IPS-NIHi7 (cell line): ENCODE results near the gene KIFAP3.
"Not testable (repeated sequence)": the region's sequence is repeated elsewhere in the genome, so short reads cannot be mapped to it uniquely, and the experiment has no call there.

ENCODE experiments used
- DNase-seq: peaks from one replicate; pipeline ENCODE4 v3.0.0; 2012; ENCODE audit warnings: mixed read lengths; ENCODE audit errors: extremely low spot score

KIFAP3 gene

DNA sequence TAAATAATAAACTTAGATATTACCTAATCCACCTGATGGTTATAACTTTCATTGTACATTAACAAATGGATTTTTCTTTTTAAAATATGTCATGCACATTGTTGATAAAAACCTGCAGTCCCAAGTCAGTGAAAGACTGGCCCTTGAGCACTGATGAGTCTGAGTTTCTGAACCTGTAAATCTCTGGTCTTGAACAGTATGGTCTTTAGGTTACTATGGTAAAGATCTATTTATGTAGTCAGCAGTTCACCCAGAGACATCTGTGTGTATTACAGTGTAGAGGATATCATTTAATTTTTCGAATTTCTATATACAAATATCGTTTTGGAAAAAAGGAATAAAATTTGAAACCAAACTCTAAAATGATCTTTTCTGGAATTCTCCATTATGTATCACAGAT is 150.4 kb downstream of the KIFAP3 start:
- no peak for DNase-seq

DNA sequence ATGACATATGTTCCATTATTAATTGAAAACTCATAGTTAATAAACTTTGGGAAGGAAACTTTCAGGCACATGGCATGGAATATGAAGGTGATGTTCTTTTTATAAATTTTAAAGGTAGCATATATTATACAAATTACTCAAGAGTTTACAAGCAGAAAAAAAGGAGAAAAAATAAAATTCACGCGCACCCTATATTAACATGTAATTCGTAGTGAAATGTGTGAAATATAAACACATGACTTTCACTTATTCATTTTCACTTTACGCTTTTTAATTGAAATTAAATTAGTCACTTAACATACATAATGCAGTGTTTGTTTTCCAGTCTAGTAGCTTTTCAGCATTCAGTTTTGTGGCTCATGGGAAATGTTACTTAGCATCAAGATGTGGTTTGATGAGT is 153.4 kb downstream of the KIFAP3 start:
- DNase-seq: no peak

DNA sequence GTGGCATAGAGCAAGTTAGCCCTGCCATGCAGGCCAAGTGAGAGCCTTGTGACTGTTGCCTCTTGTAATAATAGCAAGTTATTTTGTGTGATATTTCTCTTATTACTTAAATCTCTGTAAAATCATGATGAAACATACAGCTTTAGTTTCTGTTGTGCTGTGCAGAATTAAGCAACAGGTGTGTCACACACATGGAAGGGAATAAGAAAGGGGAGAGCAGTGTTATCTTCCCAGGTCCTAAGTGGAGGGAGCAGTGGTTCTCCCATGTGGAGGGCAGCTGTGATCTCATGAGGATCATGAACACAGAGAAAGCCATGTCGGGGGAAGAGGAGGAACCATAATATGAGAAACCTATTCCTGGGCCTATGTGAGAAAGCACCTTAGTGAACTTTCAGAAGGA is 155.6 kb downstream of the KIFAP3 start:
- DNase-seq: no peak

DNA sequence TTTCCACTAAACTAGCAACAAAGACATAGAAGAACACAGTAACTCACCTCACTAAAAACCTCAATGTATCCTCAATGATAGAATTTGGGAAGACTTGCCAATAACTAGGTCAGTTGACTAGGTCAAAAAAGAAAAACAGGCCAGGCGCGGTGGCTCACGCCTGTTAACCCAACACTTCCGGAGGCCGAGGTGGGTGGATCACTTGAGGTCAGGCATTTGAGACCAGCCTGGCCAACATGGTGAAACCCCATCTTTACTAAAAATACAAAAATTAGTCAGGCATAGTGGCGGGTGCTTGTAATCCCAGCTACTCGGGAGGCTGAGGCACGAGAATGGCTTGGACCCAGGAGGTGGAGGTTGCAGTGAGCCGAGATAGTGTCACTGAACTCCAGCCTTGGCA is 156.3 kb downstream of the KIFAP3 start:
- not testable (repeated sequence) for DNase-seq

DNA sequence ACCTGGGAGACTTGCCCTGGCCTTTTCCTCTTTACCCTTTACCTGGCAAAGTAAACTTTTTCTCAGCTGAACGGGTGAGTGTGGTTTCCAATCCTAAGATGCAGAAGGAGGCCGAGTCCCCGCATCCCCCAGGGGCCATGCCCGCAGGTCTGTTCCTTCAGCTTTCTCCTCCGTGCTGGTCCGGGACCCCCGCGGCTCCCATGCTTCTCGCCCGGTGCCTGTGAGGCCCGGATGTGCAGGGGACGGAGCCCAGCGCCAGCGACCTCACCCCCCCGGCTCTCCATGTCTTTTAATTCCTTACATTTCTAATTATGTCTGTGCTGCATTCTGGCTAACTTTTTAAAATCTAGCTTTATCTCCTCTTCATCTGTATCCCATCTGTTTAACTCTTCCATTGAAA is 159.3 kb downstream of the KIFAP3 start:
- no peak for DNase-seq

DNA sequence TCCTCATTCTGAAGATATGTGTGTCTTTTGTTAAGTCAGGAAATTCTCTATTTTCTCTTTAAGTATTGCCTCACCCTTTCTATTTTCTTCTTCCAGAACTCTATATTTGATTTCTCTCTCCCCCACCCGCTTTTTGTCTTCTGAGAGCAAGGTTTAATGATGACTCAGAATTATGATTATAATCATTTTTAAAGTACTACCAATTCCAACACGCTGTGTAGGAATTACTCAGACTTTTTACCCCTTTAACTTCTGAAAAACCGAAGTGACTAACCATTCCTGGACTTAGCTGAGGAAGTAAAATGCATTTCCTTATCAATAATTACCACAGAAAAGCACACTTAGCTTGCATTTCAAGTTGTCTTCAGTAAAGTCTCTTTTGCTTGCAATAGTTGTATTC is 160.0 kb downstream of the KIFAP3 start:
- DNase-seq: no peak

DNA sequence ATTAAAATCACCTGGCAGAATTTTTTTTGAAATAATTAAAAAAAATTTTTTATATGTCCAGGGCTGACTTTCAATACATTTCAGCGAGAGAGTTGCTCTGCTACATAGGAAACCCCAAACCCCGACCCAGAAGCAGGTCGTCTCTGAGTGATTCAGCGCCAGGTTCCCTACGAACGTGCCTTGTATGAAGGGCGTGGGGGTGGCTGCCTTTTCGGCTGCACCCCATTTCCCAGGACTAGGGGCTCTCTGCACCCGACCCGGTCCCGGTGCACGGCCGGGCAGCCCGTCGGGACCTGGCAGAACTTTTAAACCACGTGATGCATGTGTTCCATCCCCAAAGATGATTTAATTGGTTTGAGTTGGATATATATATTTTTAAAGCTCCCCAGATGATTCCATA is 165.0 kb downstream of the KIFAP3 start:
- DNase-seq: no peak

DNA sequence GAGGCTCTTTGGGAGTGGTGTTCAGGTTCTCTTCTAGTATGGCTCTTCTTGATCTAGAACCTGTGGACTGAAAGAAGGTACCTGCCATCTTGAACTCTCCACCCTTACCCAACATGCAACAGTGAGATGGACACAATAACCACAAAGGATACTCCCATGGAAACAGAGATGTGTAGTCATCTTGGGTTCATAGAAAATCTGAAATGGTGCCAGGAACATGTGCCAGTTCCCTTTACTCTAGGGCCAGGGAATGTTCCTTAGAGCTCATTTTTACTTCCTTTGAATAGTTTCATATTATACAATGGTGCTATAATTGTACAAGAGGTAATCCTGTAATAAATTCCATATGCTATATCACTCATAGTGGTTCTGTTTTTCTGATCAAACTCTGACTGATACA is 167.6 kb downstream of the KIFAP3 start:
- no peak for DNase-seq

DNA sequence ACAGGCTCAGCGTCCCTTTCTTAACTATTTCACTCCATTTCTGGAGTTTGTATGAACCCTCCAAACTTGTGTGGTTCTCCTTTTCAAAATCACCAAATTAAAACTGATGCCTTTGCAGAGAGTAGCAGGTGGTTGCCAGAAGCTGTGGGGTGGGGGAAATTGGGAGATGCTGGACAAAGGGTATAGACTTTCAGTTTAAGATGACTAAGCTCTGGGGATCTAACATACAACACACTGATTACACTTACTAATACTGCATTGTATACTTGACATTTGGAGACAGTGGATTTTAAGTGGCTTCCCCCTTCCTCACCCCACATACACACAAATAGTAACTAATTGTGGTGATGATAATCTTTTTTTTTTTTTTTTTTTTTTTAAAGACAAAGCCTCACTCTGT is 169.7 kb downstream of the KIFAP3 start:
- no peak for DNase-seq

DNA sequence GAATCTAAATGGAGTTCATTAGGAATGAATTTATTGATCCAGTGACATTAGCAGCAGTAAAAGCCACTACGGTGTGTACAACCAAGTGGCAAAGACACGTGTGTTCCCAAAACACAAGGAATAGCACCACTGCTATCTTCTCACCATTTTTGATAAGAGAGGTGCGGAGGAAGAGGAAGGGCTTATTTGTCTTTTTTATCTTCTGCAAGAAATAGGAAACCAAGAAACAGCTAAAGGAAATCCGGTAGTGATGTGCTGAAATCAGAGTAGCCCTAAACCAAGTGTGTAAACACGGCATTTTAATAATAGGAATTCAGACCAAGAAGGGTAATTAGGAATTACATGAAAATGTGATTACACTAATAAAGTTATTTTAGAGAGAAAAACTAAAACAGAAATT is 171.7 kb downstream of the KIFAP3 start:
- no peak for DNase-seq

DNA sequence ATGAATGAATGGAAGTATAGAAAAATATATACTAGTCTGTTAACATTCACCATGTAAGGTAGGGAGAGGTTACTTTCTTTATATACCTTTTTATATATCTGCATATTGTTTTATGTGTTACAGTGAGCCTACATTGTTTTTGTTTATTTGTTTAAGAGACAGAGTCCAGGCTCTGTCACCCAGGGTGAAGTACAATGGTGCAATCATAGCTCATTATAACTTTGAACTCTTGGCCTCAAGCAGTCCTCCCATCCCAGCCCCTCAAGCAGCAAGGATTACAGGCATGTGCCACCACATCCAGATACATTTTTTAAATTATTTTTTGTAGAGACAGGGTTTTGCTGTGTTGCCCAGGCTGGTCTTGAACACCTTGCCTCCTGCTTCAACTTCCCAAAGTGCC is 173.4 kb downstream of the KIFAP3 start:
- no peak for DNase-seq

DNA sequence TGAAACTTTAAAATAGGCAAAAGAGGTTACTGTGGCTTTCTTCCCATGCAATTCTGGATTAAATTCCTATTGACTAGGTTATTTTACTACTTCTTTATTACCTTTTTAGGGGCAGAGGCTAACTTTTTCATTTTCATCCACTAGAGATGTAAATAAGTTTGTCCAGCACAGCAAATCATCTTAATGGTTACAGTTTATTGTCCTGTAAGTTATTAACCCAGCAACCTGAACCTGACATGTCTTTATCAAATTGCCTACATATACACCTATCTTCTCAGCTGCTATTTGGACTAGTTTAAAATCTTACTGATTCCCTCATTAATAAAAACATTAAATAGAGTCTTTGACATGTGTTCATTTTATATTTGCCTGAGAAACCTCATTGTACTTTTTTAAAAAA is 173.9 kb downstream of the KIFAP3 start:
- DNase-seq: no peak

DNA sequence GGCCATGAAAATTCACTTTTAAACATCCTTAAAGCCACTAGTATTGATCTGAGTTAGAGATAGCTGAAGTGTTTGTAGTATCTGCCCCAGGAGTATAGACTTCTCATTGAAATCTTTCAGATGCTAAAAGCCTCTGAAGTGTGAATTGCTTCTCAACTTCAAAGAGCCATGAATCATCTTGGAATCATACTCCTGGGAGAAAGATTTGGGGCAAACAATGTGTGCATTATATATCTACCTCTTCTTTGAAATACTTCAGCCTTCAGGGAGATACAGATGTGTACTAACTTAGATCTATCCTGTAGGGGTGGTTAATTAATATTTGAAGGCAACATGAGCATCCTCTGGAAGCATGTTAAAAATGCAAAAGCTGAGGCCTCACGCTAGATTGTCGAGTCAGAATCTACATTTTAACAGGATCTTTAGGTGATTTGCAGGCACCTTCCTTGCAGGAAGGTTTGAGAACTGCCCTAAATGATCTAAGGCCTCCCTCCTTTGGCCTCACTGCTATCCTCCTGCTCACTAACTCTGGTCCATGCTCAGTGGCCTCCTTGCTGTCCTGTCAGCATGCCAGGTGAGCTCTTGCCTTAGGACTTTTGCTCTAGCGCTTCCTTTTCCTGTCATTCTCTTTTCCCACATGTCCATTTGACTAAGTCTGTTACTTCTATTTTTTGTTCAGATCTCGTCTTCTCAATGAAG is 174.8 kb downstream of the KIFAP3 start:
- no peak for DNase-seq

DNA sequence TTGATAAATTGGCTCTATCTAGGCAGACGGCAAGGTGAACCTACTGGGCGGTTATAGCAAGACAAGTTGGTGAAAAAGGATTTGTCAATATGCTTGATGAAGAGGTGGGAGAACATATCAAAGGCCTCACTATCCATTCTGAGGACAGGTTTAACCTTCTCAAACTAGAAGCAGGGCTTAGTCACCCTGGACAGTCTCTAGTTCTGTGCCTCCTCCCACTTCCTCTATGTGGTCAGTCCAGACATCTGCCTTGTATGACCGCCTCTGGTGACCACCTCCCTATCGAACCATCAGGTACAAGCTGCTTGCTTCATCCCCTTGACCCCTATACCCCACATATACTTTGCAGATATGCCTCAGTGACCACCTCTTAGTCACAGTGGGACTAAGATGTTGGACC is 178.5 kb downstream of the KIFAP3 start:
- DNase-seq: no peak

DNA sequence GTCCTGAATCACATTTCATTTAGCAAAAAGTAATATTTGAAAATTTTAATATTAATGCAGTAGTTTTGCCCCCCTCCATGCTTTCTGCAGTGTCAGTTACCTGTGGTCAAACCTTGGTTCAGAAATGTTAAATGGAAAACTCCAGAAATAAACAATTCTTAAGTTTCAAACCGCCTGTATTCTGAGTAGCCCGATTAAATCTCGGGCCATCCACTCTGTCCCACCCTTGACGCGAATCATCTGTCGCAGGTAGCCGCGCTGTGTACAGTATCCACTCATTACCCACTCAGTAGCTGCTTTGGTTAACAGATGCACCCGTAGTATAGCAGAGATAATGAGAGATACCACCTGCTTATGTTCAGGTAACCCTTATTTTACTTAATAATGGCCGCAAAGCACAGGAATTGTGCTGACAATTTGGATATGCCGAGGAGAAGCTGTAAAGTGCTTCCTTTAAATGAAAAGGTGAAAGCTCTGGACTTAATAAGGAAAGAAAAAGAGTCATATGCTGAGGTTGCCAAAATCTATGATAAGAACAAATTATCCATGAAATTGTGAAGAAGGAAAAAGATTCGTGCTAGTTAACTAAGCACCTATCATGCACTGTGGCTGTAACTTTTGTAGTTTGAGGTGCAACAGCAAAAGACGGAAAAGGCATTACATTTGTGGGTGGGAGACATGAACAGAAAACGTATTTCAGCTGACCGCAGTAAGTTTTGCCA is 179.9 kb downstream of the KIFAP3 start:
- DNase-seq: no peak

DNA sequence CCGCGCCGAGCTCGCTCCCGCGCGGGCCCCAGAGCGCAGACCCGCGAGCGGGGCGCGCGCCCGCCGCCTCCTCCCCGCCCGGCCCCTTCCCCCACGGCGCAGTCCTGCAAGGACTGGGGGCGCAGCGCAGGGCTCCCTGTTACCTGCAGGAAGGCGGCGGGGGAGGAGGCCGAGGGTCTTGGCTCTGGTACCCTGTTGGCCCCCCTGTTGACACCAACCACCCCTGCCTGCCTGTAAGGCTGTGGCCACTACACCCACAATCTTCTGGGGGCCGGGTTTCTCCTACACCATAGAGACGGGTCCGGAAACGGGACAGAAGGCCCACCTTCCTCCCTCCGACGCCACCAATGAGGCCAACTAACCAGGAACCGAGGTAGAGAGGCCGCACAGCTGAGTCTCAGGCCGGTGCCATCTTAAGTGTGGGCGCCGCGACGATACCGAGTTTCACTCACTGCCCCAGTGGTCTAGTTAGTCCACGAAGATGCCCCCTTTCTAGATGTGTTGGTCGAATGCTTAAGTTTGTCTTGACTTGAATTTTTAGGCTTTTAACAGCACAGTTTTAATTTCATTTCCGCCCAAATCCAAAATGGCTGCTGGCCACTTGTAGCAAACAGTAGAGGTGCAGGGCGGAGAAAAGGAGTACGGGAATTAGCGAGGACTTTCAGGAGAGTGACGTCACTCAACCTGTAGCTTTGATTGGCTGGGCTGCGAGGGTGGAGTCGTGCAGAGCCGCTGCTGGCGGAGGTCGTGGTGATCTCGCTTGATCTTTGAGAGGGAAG is 180.7 kb downstream of the KIFAP3 start, which contains the start of gene SCYL3:
Gene SCYL3, minus strand, starts transcription at position 252 of the 779 bp plus-strand sequence. CDS start 5,056 bp downstream, outside the sequence.
- DNase-seq: peak; percentile 94

DNA sequence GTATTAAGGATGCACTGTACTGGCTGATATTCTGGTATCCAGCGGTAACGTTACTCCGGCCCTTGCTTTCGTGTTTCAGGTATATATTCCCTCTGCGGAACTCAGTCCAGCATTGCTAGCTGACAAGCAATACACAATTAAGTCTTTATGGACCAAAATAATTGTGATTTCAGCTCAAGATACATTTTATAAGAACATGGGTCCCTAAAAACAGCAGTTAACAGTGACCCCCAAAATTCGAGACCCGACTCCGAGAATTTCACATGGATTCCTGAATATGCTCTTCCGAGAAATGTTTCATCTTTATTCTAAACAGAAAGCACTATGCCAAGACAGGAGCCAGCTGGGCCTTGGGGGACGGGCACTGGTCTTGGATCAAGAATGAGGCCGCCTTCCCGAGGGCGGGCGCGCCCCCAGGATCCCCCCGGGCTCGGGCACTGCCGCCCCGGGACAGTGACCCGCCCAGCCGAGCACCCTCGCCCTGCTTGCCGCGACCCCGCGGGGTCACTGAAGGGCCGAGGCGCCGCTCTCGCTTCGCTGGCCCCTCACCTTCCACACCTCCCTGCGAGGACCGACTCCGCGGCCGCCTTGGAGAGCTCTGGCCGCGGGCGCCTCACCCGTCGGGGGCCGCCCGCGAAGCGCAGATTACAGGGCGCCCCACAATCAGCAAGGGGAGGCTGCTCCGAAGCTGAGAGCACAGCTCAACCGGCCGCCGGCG is 181.4 kb downstream of the KIFAP3 start:
- peak; percentile 27 for DNase-seq

DNA sequence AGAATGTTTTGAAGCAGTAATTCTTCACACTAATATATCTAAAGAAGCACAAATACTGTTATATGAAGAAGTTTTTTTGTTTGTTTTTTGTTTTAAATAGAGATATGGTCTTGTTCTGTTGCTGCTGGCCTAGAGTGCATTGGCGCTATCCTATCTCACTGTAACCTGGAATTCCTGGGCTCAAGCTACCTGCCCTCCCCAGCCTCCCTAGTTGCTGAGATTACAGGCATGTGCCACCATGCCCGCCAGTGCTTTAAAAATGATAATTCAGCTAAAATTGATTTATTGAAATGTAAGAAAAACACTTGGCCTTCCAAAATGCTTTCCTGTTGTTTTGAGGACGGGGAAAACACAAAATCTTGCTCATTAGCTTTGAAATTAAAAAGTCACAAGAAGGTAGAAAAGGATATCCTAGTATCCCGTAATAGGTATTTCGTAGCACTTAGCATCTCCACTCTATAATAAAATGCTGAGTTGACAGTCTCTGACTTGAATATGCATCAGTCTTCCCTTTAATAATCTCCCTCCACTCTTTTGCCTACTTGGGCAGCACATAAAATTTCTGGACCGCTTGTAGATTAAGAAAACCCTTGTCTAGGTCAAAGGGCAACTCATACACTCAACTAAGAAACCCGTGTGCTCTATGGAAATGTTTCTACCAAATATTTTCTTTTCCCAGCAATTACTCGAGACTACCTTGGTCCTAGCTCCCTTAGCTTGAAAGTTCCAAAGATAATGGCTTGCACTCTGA is 182.1 kb downstream of the KIFAP3 start:
- no peak for DNase-seq

DNA sequence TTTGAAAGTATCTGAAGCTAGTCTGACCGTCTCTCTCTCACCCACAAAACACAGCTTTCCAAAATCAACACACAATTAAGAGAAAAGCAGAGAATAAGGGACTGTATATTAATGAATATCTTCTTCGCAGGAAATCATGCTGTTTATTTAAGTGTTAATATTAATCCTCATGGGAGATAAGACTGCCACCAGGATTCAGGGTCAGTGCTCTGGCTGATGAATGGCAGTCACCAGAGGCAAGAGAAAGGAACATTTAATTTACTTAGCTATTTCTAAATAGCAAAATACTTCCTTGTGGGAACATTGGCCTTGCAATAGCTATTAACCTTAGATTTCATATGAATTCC is 183.0 kb downstream of the KIFAP3 start:
- no peak for DNase-seq

DNA sequence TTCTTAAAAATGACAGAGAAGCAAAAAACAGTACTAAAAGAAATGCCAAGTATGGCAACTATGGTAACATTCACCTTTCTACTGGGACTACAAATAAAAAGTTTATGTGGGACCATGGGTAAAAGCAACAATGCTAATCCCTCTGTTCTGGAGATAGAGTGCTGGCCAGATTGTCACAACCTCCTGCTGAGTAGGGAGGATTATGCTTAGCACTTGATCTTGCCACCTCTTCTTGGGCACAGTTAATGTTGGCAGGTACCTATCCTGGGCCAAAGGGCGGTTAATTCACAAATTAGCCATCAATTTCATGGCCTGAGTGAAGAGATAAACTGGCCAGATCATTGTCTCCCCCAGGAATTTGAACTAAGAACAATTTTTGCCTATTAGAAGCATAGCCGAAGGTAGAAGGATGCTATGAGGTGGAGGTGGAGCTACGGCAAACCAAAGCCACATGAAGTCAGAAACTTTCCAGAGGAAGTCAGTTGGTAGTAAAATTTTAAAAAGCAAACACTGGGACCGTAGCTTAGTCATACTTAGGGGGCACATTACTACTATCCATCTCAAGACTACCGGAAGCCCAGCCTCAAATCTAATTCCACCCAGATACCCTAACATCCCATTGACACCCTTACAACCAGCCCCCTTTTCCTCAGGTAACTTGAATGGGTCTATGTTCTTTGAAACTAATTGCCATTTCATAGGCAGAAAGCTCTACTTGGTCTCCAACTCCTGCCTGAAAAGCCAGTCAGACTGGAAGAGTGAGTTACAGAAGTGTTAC is 183.5 kb downstream of the KIFAP3 start:
- DNase-seq: peak; percentile 12

DNA sequence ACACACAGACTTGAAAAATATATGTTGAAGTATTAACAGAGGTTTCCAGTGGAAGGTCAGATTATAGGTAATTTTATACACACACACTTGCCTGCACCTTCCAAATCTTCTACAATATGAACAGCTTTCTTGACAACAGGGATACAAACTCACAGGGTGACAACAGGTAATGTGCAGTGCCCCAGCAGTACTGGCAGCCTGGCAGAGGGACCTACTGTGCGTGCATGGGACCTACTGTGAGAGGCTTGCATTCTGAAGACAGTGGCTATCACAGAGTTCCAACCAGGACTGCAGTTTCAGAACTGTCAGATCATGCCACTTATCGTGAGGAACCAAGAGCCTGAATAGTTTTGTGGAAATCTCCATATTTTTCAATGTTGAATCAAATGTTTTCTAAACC is 184.6 kb downstream of the KIFAP3 start:
- no peak for DNase-seq
